ENCODE results near the gene RS1. TPM values are rescaled to one million over a fixed set of nuclear protein-coding genes. Genes with fewer than 3 reads are reported as not detected.
A peak's percentile ranks its signal among the peaks of the same experiment; 100 is the strongest.

The RS1 gene
- total and polyA plus RNA-seq, 4 donors, result 0.40 to 6.3 (median 3.1) TPM

DNA sequence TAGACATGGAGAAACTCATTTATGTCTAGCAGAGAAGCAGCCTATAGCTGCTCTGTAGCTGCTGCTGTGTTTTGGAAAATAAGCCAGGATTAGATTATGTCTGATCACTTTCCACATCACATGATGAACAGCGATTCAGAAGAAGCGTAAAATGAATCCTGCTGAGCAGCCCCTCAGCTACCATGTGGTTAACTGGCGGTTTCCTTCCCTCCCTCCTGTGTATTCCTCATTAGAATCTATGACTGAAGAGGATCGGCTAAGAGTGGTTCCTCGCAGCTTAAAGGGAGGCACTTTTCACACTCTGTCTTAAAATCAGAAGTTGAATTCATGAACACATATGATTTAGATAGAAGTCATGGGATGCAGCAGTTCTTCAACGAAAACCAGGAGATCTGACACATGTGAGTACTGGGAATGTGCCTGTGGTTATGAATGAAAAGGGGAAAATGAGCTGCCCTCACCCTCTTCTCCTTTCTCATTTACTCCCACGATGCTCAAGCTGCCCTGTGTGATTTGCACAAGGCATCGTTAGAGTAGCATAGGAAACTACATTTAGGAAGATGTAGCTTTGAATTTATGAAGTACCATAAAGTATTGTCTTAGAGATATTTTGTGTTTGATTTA, 35.6 kb upstream of the RS1 start, which contains the start of gene PPEF1:
TSS of gene PPEF1 (plus strand) at position 220 of the 624 bp plus-strand sequence. CDS start at position 356, 136 bp downstream.
- Histone ChIP-seq H3K4me3 (no peak within 1 kb of the TSS), H3K9me3 (ENCODE audit: control insufficient read depth in 4 of 4, insufficient read depth in 3 of 4, low read length in 3 of 4) (peaks cover 0 to 1% (median 0%) of the 10 kb centered on the region in 4 donors), H3K9ac (ENCODE audit: insufficient read depth in 1 of 2, low read length in 2 of 2) (no peak within 1 kb of the TSS), H3K36me3 (ENCODE audit: control insufficient read depth in 4 of 4, insufficient read depth in 4 of 4, low read length in 4 of 4) (no peaks in the 10 kb centered on the region), H3K27ac (ENCODE audit: low read depth in 1 of 2, low read length in 1 of 2) (no peak within 1 kb of the TSS), H3K4me1 (ENCODE audit: control insufficient read depth in 5 of 5, insufficient read depth in 5 of 5, low read length in 5 of 5) (no peaks in the 10 kb centered on the region), H3K27me3 (ENCODE audit: control insufficient read depth in 3 of 3, insufficient read depth in 3 of 3, low read length in 2 of 3) (peaks cover 0 to 6% (median 0%) of the 10 kb centered on the region in 3 donors)
- peak in 1 of 3 donors; percentile 19 for DNase-seq
- TF ChIP-seq, protein P1, sequence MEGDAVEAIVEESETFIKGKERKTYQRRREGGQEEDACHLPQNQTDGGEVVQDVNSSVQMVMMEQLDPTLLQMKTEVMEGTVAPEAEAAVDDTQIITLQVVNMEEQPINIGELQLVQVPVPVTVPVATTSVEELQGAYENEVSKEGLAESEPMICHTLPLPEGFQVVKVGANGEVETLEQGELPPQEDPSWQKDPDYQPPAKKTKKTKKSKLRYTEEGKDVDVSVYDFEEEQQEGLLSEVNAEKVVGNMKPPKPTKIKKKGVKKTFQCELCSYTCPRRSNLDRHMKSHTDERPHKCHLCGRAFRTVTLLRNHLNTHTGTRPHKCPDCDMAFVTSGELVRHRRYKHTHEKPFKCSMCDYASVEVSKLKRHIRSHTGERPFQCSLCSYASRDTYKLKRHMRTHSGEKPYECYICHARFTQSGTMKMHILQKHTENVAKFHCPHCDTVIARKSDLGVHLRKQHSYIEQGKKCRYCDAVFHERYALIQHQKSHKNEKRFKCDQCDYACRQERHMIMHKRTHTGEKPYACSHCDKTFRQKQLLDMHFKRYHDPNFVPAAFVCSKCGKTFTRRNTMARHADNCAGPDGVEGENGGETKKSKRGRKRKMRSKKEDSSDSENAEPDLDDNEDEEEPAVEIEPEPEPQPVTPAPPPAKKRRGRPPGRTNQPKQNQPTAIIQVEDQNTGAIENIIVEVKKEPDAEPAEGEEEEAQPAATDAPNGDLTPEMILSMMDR (IDR thresholded peaks at IDR 0.05; ENCODE audit: control extremely low read depth, extremely low read depth), result no peak
- no peak for ATAC-seq (ENCODE audit: insufficient read depth, low FRiP score)
- WGBS, 2 donors, result 34 to 64% methylated on average over 8 of the region's 8 CpGs

DNA sequence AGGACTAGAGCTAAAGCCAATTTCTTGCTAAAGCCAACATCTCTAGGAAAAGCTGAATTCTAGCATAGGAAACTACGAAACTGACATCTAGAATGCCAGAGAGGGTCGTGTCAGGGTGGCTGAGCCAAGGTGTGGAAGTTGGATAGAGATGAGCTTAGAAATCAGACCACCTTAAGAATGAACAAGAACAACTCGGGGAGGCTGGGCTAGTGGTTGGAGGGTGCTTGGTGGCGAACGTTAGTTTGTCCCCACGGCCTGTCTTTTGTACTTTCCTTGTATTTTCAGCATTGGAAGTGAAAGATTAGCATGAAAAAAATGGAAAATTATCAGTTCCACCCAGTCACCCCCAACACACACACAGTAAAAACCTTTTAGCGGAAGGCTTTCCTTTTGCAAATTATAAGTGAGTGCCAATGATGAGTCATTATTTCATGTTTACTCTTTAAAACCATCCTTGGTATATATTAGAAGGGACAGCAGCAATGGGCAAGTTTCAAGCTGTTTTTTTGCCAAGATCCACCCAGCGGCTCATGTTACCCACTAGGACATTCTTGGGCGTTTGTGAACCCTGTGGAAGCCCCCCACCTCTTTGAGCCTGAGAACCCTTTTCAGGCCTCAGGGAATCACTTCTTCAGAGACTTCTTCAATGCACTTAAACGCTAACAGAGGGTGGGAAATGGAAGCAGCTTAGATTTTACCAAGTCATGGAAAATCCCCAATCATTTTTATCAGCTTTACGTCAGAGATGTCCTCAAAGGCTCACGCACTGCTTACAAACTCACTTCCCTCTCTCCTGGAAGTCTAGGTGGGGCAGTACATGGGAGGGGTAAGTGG, 30.7 kb upstream of the RS1 start:
- DNase-seq (peak in 2 of 3 donors; percentile 27 to 48), ATAC-seq (ENCODE audit: insufficient read depth, low FRiP score) (no peak)
- Histone ChIP-seq H3K4me1 (ENCODE audit: control insufficient read depth in 5 of 5, insufficient read depth in 5 of 5, low read length in 5 of 5) (peaks cover 0 to 7% (median 0%) of the 10 kb centered on the region in 5 donors), H3K9ac (ENCODE audit: insufficient read depth in 1 of 2, low read length in 2 of 2) (no peak overlapping the region), H3K27me3 (ENCODE audit: control insufficient read depth in 3 of 3, insufficient read depth in 3 of 3, low read length in 2 of 3) (peaks cover 0 to 12% (median 3%) of the 10 kb centered on the region in 3 donors), H3K36me3 (ENCODE audit: control insufficient read depth in 4 of 4, insufficient read depth in 4 of 4, low read length in 4 of 4) (no peaks in the 10 kb centered on the region), H3K9me3 (ENCODE audit: control insufficient read depth in 4 of 4, insufficient read depth in 3 of 4, low read length in 3 of 4) (no peaks in the 10 kb centered on the region), H3K4me3 (no peak overlapping the region), H3K27ac (ENCODE audit: low read depth in 1 of 2, low read length in 1 of 2) (peak overlapping the region in 1 of 2 donors; percentile 83)
- WGBS, 2 donors, result 48 to 74% methylated on average over 12 of the region's 12 CpGs
- TF ChIP-seq, protein P1 (IDR thresholded peaks at IDR 0.05; ENCODE audit: control extremely low read depth, extremely low read depth), result no peak

DNA sequence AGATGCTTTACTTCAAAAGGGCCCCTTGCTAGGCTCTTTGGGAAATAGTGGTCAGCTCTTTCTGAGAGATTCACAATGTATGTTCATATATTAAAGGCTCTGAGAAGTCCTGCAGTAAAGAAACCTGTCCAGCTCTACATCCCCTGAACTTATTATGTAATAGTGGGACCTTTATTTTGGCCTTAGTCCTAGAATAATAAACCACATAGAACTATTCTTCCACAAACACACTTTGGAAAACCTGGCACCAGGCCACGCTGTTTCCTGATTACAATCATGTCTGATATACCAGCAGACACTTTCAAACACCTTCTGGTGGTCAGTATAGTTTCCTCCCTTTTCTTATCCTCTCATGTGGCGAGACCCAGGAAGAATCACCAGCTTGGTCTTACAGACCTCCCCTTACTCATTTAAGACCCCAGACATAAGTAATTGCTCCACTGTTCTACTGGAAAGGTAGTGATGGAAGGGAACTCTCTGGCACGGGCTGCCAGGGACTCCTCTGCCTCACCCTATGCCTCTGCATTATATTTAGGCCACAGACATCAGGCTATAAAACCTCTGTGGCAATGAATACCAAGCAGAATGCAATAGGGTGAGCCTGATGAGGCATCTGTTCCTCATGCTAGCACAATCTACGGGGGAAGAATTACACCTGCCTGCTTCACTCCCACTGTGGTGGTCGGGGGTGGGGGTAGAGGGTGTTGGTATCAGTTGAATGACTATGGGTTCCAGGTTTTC, 29.9 kb upstream of the RS1 start:
- H3K36me3 ChIP-seq (ENCODE audit: control insufficient read depth in 4 of 4, insufficient read depth in 4 of 4, low read length in 4 of 4), result no peaks in the 10 kb centered on the region
- DNase-seq (peak in 1 of 3 donors; percentile 22), ATAC-seq (ENCODE audit: insufficient read depth, low FRiP score) (no peak)
- peak overlapping the region in 1 of 2 donors; percentile 68 for H3K27ac ChIP-seq (ENCODE audit: low read depth in 1 of 2, low read length in 1 of 2)
- WGBS, 2 donors, result 63 to 76% methylated on average over 5 of the region's 5 CpGs
- no peak overlapping the region for H3K4me3 ChIP-seq
- peaks cover 0 to 12% (median 3%) of the 10 kb centered on the region in 3 donors for H3K27me3 ChIP-seq (ENCODE audit: control insufficient read depth in 3 of 3, insufficient read depth in 3 of 3, low read length in 2 of 3)
- H3K4me1 ChIP-seq (ENCODE audit: control insufficient read depth in 5 of 5, insufficient read depth in 5 of 5, low read length in 5 of 5), result peaks cover 0 to 7% (median 0%) of the 10 kb centered on the region in 5 donors
- TF ChIP-seq, protein P1 (IDR thresholded peaks at IDR 0.05; ENCODE audit: control extremely low read depth, extremely low read depth), result no peak
- H3K9ac ChIP-seq (ENCODE audit: insufficient read depth in 1 of 2, low read length in 2 of 2), result no peak overlapping the region
- H3K9me3 ChIP-seq (ENCODE audit: control insufficient read depth in 4 of 4, insufficient read depth in 3 of 4, low read length in 3 of 4), result no peaks in the 10 kb centered on the region
